ENCODE measurements around the gene ZGRF1.
A peak's percentile ranks its signal among the peaks of the same experiment; 100 is the strongest.
"Not testable (repeated sequence)": the region's sequence is repeated elsewhere in the genome, so short reads cannot be mapped to it uniquely, and the experiment has no call there.

The ZGRF1 gene

DNA sequence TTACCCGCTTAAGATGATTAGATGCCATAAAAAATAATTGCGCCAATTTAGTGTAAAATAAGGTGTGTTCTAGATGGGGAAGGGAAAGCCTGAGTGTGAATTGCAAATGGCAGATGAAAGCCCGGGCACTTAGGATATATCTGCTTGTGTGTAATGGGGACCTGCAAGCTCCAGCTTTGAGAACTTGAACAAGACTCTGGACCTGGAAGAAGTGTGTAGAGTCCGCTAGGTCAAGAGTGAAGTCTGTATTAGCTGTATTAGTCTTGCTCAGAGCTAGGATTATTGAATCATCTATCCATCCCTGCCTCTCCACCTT, 124.9 kb downstream of the ZGRF1 start:
- no peaks in the 10 kb centered on the region for H3K9me3 ChIP-seq (ENCODE audit: control insufficient read depth, low read depth, low read length)
- peaks cover 42% of the 10 kb centered on the region for H3K4me1 ChIP-seq (ENCODE audit: control insufficient read depth, low read depth, low read length)
- H3K9ac ChIP-seq (ENCODE audit: low read length): no peak overlapping the region
- H3K27ac ChIP-seq (ENCODE audit: low read length): no peak overlapping the region
- H3K27me3 ChIP-seq (ENCODE audit: control insufficient read depth, insufficient read depth, low read length): peaks cover 100% of the 10 kb centered on the region
- H3K4me3 ChIP-seq (ENCODE audit: low read length): no peak overlapping the region
- H3K36me3 ChIP-seq (ENCODE audit: control insufficient read depth, low read depth, low read length): no peaks in the 10 kb centered on the region

GRCh38 chr4:112511093-112511802, 125.5 kb downstream of the ZGRF1 start:
- Histone ChIP-seq H3K36me3 (ENCODE audit: control insufficient read depth, low read depth, low read length) (no peaks in the 10 kb centered on the region), H3K27me3 (ENCODE audit: control insufficient read depth, insufficient read depth, low read length) (peaks cover 100% of the 10 kb centered on the region), H3K9me3 (ENCODE audit: control insufficient read depth, low read depth, low read length) (no peaks in the 10 kb centered on the region), H3K4me3 (ENCODE audit: low read length) (peak overlapping the region; percentile 34), H3K9ac (ENCODE audit: low read length) (no peak overlapping the region), H3K4me1 (ENCODE audit: control insufficient read depth, low read depth, low read length) (peaks cover 41% of the 10 kb centered on the region), H3K27ac (ENCODE audit: low read length) (no peak overlapping the region)

DNA sequence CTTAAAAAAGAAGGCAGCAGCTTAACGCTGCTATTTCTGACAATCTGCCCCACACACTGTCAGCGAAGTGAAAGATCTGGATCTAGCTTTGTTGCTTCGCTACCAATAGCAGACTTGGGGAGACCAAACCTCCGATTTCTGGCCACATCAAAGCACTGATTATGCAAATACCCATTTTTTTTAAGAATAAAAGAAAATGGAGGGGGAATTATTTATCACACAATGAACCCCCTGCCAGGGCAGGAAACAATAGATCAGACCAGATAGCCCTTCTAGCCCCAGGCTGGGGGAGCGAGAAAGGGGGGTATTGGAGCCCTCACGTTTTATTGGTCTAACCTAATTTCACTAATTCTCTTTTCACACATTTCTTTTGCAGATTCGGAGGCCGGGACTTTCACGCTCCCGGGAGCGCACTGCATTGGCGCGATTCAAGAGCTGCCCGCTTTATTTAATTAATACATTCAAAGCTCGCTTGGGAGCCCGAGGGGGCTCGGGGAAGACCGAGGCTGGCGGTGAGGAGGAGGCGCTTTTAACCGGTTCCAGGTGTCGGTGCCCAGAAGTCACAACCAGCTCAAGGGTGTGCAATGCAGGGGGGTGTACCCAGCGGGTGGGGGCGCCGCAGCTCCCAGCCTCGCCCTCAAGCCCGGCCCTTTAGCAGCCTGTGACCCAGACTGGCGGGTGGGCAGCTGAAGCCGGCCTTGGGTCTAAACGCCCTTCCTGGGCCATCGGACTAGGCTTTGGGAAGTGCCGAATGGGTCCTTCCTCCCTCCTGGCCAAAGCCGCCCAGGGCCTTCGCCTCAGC, 126.2 kb downstream of the ZGRF1 start:
- Histone ChIP-seq H3K36me3 (ENCODE audit: control insufficient read depth, low read depth, low read length) (no peaks in the 10 kb centered on the region), H3K27ac (ENCODE audit: low read length) (no peak overlapping the region), H3K4me1 (ENCODE audit: control insufficient read depth, low read depth, low read length) (peaks cover 38% of the 10 kb centered on the region), H3K9me3 (ENCODE audit: control insufficient read depth, low read depth, low read length) (no peaks in the 10 kb centered on the region), H3K9ac (ENCODE audit: low read length) (no peak overlapping the region), H3K4me3 (ENCODE audit: low read length) (peak overlapping the region; percentile 34), H3K27me3 (ENCODE audit: control insufficient read depth, insufficient read depth, low read length) (peaks cover 100% of the 10 kb centered on the region)

DNA sequence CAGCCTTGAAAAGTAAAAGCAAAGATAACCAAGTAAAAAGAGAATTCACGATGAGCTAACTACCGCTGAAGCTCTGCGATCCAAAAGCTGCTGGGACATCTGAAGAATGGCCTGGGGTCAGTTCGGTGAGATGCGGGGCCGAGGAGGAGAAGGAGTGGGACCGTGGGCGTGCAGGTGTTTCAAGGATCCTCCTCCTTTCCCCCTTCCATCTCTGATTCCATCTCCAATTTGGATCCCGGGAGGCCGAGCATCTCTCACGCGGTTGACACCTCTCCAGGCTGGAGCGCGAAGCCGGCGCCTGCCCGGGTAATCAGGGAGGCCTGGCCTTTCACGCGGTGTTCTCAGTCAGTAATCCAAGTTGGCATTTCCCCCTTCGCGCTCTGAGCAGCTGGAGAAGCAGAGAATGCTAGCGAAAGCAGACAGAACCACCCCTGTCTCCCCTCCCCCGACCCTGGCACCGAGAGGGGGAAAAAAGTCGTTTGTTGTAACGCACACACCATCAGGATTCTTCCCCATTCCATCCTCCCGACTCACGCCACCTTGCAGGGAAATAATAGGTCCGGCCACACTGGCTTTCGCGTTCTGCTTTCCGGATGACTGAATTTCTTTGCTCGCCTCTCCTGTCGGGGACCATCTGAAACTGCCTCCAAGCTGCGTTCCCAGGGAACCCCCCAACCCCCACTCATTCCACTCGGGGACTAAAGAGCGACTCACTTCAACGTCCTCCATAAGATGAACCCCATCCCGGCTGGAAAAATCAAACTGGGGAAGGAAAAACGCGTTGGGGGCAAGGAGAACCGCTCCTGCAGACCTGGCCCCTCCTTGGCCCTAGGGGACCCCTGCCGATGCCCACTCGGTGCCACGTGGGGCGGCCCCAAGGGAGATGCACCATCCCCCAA, 127.2 kb downstream of the ZGRF1 start:
- Histone ChIP-seq H3K9ac (ENCODE audit: low read length) (no peak overlapping the region), H3K27me3 (ENCODE audit: control insufficient read depth, insufficient read depth, low read length) (peaks cover 93% of the 10 kb centered on the region), H3K4me3 (ENCODE audit: low read length) (peak overlapping the region; percentile 5), H3K9me3 (ENCODE audit: control insufficient read depth, low read depth, low read length) (no peaks in the 10 kb centered on the region), H3K36me3 (ENCODE audit: control insufficient read depth, low read depth, low read length) (no peaks in the 10 kb centered on the region), H3K27ac (ENCODE audit: low read length) (no peak overlapping the region), H3K4me1 (ENCODE audit: control insufficient read depth, low read depth, low read length) (peaks cover 37% of the 10 kb centered on the region)

GRCh38 chr4:112508356-112508755, 128.4 kb downstream of the ZGRF1 start:
- H3K9ac ChIP-seq (ENCODE audit: low read length): no peak overlapping the region
- no peaks in the 10 kb centered on the region for H3K36me3 ChIP-seq (ENCODE audit: control insufficient read depth, low read depth, low read length)
- no peak overlapping the region for H3K27ac ChIP-seq (ENCODE audit: low read length)
- peaks cover 88% of the 10 kb centered on the region for H3K27me3 ChIP-seq (ENCODE audit: control insufficient read depth, insufficient read depth, low read length)
- no peaks in the 10 kb centered on the region for H3K9me3 ChIP-seq (ENCODE audit: control insufficient read depth, low read depth, low read length)
- no peak overlapping the region for H3K4me3 ChIP-seq (ENCODE audit: low read length)
- H3K4me1 ChIP-seq (ENCODE audit: control insufficient read depth, low read depth, low read length): peaks cover 28% of the 10 kb centered on the region

GRCh38 chr4:112504807-112505206, 131.9 kb downstream of the ZGRF1 start:
- Histone ChIP-seq H3K36me3 (ENCODE audit: control insufficient read depth, low read depth, low read length) (no peaks in the 10 kb centered on the region), H3K9me3 (ENCODE audit: control insufficient read depth, low read depth, low read length) (no peaks in the 10 kb centered on the region), H3K27ac (ENCODE audit: low read length) (no peak overlapping the region), H3K27me3 (ENCODE audit: control insufficient read depth, insufficient read depth, low read length) (peaks cover 57% of the 10 kb centered on the region), H3K9ac (ENCODE audit: low read length) (no peak overlapping the region), H3K4me3 (ENCODE audit: low read length) (no peak overlapping the region), H3K4me1 (ENCODE audit: control insufficient read depth, low read depth, low read length) (peaks cover 11% of the 10 kb centered on the region)

DNA sequence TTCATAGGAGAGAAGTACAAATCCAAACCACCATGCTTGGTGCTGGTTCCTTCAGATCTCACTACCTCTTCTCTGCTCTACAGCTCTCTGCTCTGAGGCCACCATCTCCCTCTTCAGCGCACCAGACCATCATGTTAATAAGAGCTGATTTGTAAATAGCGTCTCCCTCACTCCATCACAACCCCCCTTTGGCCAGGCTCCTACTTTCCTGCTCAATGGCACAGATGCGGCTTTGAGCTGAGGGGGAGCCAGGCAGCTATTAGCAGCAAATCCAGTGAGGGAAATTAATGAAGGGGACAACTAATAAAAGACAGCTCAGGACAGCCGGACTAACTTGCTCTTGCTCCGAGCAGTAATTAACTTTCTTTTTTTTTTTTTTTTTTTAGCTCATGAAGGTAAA, 133.8 kb downstream of the ZGRF1 start:
- Histone ChIP-seq H3K27ac (ENCODE audit: low read length) (no peak overlapping the region), H3K4me3 (ENCODE audit: low read length) (no peak overlapping the region), H3K4me1 (ENCODE audit: control insufficient read depth, low read depth, low read length) (no peaks in the 10 kb centered on the region), H3K9me3 (ENCODE audit: control insufficient read depth, low read depth, low read length) (no peaks in the 10 kb centered on the region), H3K9ac (ENCODE audit: low read length) (no peak overlapping the region), H3K36me3 (ENCODE audit: control insufficient read depth, low read depth, low read length) (no peaks in the 10 kb centered on the region), H3K27me3 (ENCODE audit: control insufficient read depth, insufficient read depth, low read length) (peaks cover 38% of the 10 kb centered on the region)

DNA sequence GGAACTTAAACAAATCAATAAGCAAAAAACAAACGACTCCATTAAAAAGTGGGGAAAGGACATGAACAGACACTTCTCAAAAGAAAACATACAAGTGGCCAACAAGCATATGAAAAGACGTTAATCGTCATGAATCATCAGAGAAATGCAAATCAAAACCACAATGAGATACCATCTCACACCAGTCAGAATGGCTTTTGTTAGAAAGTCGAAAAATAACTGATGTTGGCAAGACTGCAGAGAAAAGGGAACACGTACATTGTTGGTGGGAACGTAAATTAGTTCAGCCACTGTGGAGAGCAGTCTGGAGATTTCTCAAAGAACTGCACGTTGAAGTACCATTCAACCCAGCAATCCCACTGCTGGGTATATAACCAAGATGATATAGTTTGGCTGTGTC, 144.4 kb downstream of the ZGRF1 start:
- no peaks in the 10 kb centered on the region for H3K9me3 ChIP-seq (ENCODE audit: control insufficient read depth, low read depth, low read length)
- H3K4me1 ChIP-seq (ENCODE audit: control insufficient read depth, low read depth, low read length): no peaks in the 10 kb centered on the region
- H3K27ac ChIP-seq (ENCODE audit: low read length): no peak overlapping the region
- H3K36me3 ChIP-seq (ENCODE audit: control insufficient read depth, low read depth, low read length): no peaks in the 10 kb centered on the region
- H3K9ac ChIP-seq (ENCODE audit: low read length): no peak overlapping the region
- no peaks in the 10 kb centered on the region for H3K27me3 ChIP-seq (ENCODE audit: control insufficient read depth, insufficient read depth, low read length)
- no peak overlapping the region for H3K4me3 ChIP-seq (ENCODE audit: low read length)

- not testable (repeated sequence) for H3K4me3 ChIP-seq (ENCODE audit: low read length); H3K9me3 ChIP-seq (ENCODE audit: control insufficient read depth, low read depth, low read length); H3K9ac ChIP-seq (ENCODE audit: low read length); H3K27me3 ChIP-seq (ENCODE audit: control insufficient read depth, insufficient read depth, low read length); H3K4me1 ChIP-seq (ENCODE audit: control insufficient read depth, low read depth, low read length); H3K36me3 ChIP-seq (ENCODE audit: control insufficient read depth, low read depth, low read length); H3K27ac ChIP-seq (ENCODE audit: low read length)
Observed at GRCh38 chr4:112490808-112491207, 145.9 kb downstream of the ZGRF1 start.

Data from iPS-18a (cell line).